ENCODE data around the gene TPP1.

The TPP1 gene

GRCh38 chr11:6620636-6621035, 1.4 kb upstream of the TPP1 start:
- POLR2A ChIA-PET = interaction anchor here (0.7 kb wide), 1 partner anchor 19 kb away, joined by 4 read pairs; no protein-coding TSS in a partner anchor
- DNase-seq (ENCODE audit: extremely low spot score) = no peak
- CTCF ChIA-PET = interaction anchor here (1.1 to 2.0 kb wide), 9 partner anchors 9 to 62 kb away, joined by 3 to 7 read pairs (median 5); partner anchors contain the start of genes MRPL17 and TAF10
- TF ChIP-seq, protein P1, sequence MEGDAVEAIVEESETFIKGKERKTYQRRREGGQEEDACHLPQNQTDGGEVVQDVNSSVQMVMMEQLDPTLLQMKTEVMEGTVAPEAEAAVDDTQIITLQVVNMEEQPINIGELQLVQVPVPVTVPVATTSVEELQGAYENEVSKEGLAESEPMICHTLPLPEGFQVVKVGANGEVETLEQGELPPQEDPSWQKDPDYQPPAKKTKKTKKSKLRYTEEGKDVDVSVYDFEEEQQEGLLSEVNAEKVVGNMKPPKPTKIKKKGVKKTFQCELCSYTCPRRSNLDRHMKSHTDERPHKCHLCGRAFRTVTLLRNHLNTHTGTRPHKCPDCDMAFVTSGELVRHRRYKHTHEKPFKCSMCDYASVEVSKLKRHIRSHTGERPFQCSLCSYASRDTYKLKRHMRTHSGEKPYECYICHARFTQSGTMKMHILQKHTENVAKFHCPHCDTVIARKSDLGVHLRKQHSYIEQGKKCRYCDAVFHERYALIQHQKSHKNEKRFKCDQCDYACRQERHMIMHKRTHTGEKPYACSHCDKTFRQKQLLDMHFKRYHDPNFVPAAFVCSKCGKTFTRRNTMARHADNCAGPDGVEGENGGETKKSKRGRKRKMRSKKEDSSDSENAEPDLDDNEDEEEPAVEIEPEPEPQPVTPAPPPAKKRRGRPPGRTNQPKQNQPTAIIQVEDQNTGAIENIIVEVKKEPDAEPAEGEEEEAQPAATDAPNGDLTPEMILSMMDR (IDR thresholded peaks at IDR 0.05; ENCODE audit: control extremely low read depth, extremely low read depth, low read depth, missing control alignments) = no peak

DNA sequence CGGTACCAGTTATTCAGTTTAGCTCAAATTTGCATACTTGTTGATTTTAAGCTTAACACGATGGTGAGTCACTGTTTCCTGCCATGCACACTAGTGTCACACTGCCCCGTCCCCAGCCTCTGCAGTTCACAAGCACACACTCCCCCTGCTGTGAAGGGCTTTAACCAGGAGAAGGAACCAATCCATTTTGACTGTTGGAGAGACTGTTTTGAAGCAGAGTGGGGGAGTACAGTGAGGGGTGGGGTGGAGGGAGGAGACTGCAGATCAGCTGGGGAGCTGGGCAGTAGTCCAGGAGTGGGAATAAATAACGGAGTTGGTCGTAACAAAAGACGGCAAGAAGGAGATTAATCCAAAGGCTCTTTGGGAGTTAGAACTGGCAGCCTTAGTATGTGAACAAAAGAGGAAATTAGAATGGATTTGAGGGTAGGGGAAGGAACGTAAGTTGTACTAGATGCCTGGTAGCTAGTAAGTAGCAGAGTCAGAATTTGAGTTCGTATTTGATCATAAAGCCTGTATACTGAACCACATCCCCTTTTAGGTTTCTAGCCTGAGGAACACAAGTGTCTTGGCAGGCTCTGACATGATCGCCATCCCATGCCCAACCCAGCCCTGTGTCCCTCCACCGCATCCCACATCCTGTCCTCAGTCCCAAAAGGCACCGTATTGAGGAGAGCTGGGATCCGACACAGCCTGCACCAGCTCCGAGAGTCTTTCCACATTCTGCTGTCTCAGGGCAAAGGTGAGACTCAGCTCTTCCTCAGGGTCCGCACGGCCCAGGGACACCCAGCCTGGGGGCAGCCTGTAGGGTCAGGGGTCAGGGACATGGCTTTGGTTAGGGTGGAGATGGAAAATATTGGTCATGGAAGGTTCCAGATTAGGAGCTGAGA, 862 bp downstream of the TPP1 start:
- POLR2A ChIA-PET = interaction anchor here (0.6 to 2.6 kb wide), 6 partner anchors 14 to 142 kb away, joined by 3 to 12 read pairs (median 4); partner anchors contain the start of genes ILK and MRPL17
- TF ChIP-seq, protein P1 (IDR thresholded peaks at IDR 0.05; ENCODE audit: control extremely low read depth, extremely low read depth, low read depth, missing control alignments) = no peak
- CTCF ChIA-PET = interaction anchor here (1.1 to 2.9 kb wide), 17 partner anchors 9 to 239 kb away, joined by 3 to 20 read pairs (median 5); partner anchors contain the start of genes ILK, MRPL17 and RRP8
- DNase-seq (ENCODE audit: extremely low spot score) = peak; percentile 32

DNA sequence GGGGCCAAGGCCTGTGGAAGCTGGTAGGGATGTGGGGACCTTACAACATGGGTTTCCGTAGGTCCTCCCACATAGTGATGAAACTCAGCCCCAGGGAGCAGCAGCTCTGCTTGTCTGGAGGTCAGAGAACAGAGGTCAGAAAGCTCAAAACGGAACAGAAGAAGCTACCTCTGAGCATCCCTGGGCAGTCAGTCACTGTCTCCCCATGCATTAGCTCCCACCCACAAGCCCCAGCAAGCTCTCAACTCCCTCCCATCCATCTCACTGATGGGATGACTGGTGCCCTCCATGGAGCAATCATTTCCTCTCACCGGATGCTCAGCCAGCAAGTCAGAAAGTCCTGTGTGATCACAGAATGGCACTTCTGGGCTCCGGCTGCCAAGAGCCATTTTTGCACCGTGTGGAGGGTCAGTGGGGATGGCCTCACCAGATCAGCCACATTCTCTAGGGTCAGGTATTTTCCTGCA, 1.9 kb downstream of the TPP1 start:
- ChIA-PET POLR2A (interaction anchor here (2.6 kb wide), 1 partner anchor 13 kb away, joined by 10 read pairs; the partner anchor contains the start of gene ILK), CTCF (interaction anchor here (1.3 to 2.9 kb wide), 5 partner anchors 10 to 238 kb away, joined by 4 to 20 read pairs (median 14); partner anchors contain the start of genes ILK, MRPL17 and RRP8)
- TF ChIP-seq, protein P1 (IDR thresholded peaks at IDR 0.05; ENCODE audit: control extremely low read depth, extremely low read depth, low read depth, missing control alignments) = no peak
- DNase-seq (ENCODE audit: extremely low spot score) = no peak

DNA sequence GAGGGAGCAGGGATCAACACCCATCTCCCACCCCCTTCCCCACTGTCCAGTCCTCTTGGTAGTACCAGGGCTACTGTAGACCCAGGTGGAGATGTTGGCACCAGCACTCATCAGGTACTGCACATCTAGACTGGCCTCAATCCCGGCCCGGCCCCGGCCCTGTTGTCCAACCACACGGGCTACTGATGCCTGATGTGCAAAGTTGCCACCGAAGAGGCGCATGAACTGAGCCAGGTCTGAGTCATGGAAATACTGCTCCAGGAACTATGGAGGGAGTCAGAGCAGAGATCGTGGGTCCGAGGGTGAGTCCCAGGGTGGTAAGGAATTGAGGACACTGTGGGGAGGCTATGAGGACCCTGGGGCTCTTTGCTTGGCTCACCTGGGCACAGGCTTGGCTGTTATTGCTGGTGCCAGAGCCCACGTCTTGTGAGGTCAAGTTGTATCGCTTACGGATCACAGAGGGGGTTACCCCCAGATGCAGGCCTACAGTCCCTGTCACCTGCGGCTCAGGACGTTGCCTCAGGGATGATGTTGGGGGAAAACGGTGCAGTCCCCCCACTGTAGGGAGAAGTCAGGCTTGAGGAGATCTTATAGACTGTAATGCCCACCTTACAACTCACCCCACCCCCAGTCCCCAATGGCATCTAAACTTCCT, 2.5 kb downstream of the TPP1 start:
- ChIA-PET POLR2A (no interaction called here), CTCF (interaction anchor here (1.1 to 2.9 kb wide), 3 partner anchors 9 to 237 kb away, joined by 3 to 20 read pairs (median 14); partner anchors contain the start of genes ILK and RRP8)
- DNase-seq (ENCODE audit: extremely low spot score) = no peak
- TF ChIP-seq, protein P1 (IDR thresholded peaks at IDR 0.05; ENCODE audit: control extremely low read depth, extremely low read depth, low read depth, missing control alignments) = no peak

DNA sequence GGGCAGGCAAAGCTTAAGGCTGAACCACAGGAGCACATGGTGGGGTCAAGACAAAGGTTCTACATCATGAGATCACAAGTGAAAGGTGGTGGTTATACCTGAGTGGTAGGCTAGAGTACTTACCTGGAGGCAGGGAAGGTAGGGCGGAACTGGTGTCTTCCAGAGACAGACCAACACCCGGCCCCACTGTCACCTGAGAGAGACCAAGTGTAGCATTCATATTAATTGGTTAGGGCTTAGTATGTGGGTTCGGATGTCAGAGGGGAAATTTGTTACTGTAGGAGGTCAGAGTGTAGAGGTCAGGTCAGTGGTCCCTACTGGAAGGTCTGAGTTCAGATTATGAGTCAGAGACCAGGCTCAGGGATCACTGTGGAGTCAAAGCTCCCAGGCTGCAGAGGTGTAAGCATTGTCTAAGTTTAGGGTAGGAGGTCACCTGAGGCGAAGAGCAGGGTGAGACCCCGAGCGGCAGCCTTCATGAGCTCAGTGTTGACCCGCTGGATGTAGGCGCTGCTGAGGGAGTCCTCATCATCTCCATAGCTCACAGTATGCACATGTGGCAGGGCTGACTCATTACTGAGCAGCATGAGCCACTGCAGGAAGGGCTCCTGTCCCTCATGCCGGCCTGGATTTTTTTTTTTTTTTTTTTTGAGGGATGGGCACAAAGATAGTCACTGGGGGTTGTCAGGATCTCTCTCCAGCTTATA, 3.2 kb downstream of the TPP1 start:
- TF ChIP-seq, protein P1 (IDR thresholded peaks at IDR 0.05; ENCODE audit: control extremely low read depth, extremely low read depth, low read depth, missing control alignments) = no peak
- CTCF ChIA-PET = interaction anchor here (1.1 to 1.4 kb wide), 2 partner anchors 51 to 237 kb away, joined by 3 to 4 read pairs; no protein-coding TSS in a partner anchor
- no peak for DNase-seq (ENCODE audit: extremely low spot score)
- POLR2A ChIA-PET = no interaction called here

Measured in GM10248 (cell line).